GM23338 (cell line): ENCODE measurements around the gene CEND1. TPM values are rescaled to one million over a fixed set of nuclear protein-coding genes. Genes with fewer than 3 reads are reported as not detected.

ENCODE experiments used
- ATAC-seq: fragments of 200-7000 bp; cut with Tn5 transposase; 3 replicates; pipeline ENCODE4 v1.9.1; 2020
- DNase-seq: peaks from one replicate; pipeline ENCODE4 v3.0.0-alpha.2; 2015; ENCODE audit warnings: low spot score
- H2AFZ ChIP-seq: fragments of 200-600 bp; sonication (generic); 2 replicates; pipeline ENCODE4 v1.8.0; 2016; ENCODE audit warnings: antibody characterized with exemption, mild to moderate bottlenecking, moderate library complexity
- H3F3A ChIP-seq: fragments of 200-600 bp; sonication (generic); replicated peaks from 2 replicates; pipeline ENCODE4 v1.8.0; 2017; ENCODE audit warnings: antibody characterized with exemption, mixed run types, low read depth
- H3K27ac ChIP-seq: fragments of 200-600 bp; sonication (generic); 2 replicates; pipeline ENCODE4 v1.6.1; 2016; ENCODE audit warnings: low read depth
- H3K27me3 ChIP-seq: fragments of 200-600 bp; sonication (generic); 2 replicates; pipeline ENCODE4 v1.8.0; 2016; ENCODE audit warnings: mild to moderate bottlenecking, mixed run types, moderate library complexity; ENCODE audit not compliant: insufficient read depth
- H3K36me3 ChIP-seq: fragments of 200-600 bp; sonication (generic); 2 replicates; pipeline ENCODE4 v1.8.0; 2016; ENCODE audit warnings: mild to moderate bottlenecking; ENCODE audit not compliant: insufficient read depth
- H3K4me1 ChIP-seq: fragments of 200-600 bp; sonication (generic); 2 replicates; pipeline ENCODE4 v1.8.0; 2016; ENCODE audit warnings: mild to moderate bottlenecking, moderate library complexity; ENCODE audit not compliant: insufficient read depth
- H3K4me2 ChIP-seq: fragments of 200-600 bp; sonication (generic); 2 replicates; pipeline ENCODE4 v1.7.1; 2017; ENCODE audit warnings: mixed run types
- H3K4me3 ChIP-seq: fragments of 200-600 bp; sonication (generic); 2 replicates; pipeline ENCODE4 v1.6.1; 2016; ENCODE audit warnings: mixed run types
- H3K79me2 ChIP-seq: fragments of 200-600 bp; sonication (generic); replicated peaks from 2 replicates; pipeline ENCODE4 v1.8.0; 2017; ENCODE audit warnings: mild to moderate bottlenecking; ENCODE audit not compliant: insufficient read depth
- H3K9me2 ChIP-seq: fragments of 200-600 bp; sonication (generic); 2 replicates; pipeline ENCODE4 v1.8.0; 2017; ENCODE audit not compliant: insufficient read depth
- H4K20me1 ChIP-seq: fragments of 200-600 bp; sonication (generic); replicated peaks from 2 replicates; pipeline ENCODE4 v1.8.0; 2017; ENCODE audit warnings: mild to moderate bottlenecking; ENCODE audit not compliant: insufficient read depth
- H3K27ac Mint-ChIP-seq: 2 replicates; pipeline ENCODE4 v1.8.0; 2020; ENCODE audit warnings: inconsistent platforms, mild to moderate bottlenecking, moderate library complexity, mixed read lengths
- H3K27me3 Mint-ChIP-seq: 3 replicates; pipeline ENCODE4 v1.8.0; 2022; ENCODE audit warnings: low read depth, mild to moderate bottlenecking, moderate library complexity, mixed read lengths, inconsistent platforms; ENCODE audit not compliant: insufficient read depth, poor library complexity
- H3K36me3 Mint-ChIP-seq: 3 replicates; pipeline ENCODE4 v1.8.0; 2021; ENCODE audit warnings: low read depth, mild to moderate bottlenecking, inconsistent platforms, moderate library complexity, mixed read lengths
- H3K4me1 Mint-ChIP-seq: 3 replicates; pipeline ENCODE4 v1.8.0; 2020; ENCODE audit warnings: mild to moderate bottlenecking, inconsistent platforms, mixed read lengths
- H3K4me3 Mint-ChIP-seq: 3 replicates; pipeline ENCODE4 v1.8.0; 2021; ENCODE audit warnings: moderate library complexity, mild to moderate bottlenecking, inconsistent platforms, mixed read lengths
- H3K9me3 Mint-ChIP-seq: 3 replicates; pipeline ENCODE4 v1.8.0; 2020; ENCODE audit warnings: moderate library complexity, mild to moderate bottlenecking, inconsistent platforms, mixed read lengths
- CTCF ChIP-seq, 2 experiments: fragments of 200-600 bp in 1 of 2; sonication (generic) in 1 of 2; conservative IDR thresholded peaks; 2 replicates each; pipeline versions ENCODE4 v1.5.1 to v1.6.1; 2016 to 2017; ENCODE audit warnings: antibody characterized with exemption in 2 of 2, low read depth in 2 of 2, mild to moderate bottlenecking in 2 of 2, moderate library complexity in 1 of 2
- REST ChIP-seq: IDR thresholded peaks from one replicate; pipeline ENCODE4 v1.6.1; 2018; ENCODE audit warnings: antibody characterized with exemption; ENCODE audit not compliant: unreplicated experiment
- polyA plus RNA-seq: library from polyadenylated mRNA; unstranded; fragments of >200 nt; fragmentation: Nextera tagmentation; extraction: Ambion mirVana; gene quantifications from 2 replicates; pipeline ENCODE4 v1.2.1, GENCODE V29; 2016
- total RNA-seq: library from RNA; depleted of rRNA; stranded (reverse); fragments of >200 nt; shearing (Covaris generic); gene quantifications from 2 replicates; pipeline ENCODE4 v1.2.3, GENCODE V29; 2014

CEND1 gene
- total and polyA plus RNA-seq, 2 experiments from 2014 or later: 4.8 to 5.5 TPM

GRCh38 chr11:771617-772204 lies 18.2 kb downstream of the CEND1 start:
- ATAC-seq: peak; percentile 55
- peaks cover 10% of the 10 kb centered on the region for H3K4me1 Mint-ChIP-seq

More at GRCh38 chr11:771617-772204, 18.2 kb downstream of the CEND1 start:
- Histone ChIP-seq H2AFZ (no peak overlapping the region), H3K4me1 (peaks cover 11% of the 10 kb centered on the region; the same call in 1 of the 2 replicates), H4K20me1 (peaks cover 25% of the 10 kb centered on the region), H3F3A (peaks cover 10% of the 10 kb centered on the region), H3K79me2 (peaks cover 35% of the 10 kb centered on the region), H3K36me3 (peaks cover 5% of the 10 kb centered on the region; the same call in 1 of the 2 replicates), H3K9me2 (no peaks in the 10 kb centered on the region), H3K4me3 (no peak overlapping the region), H3K27ac (no peak overlapping the region), H3K27me3 (no peaks in the 10 kb centered on the region), H3K4me2 (no peak overlapping the region)
- Mint-ChIP-seq H3K36me3 (peaks cover 37% of the 10 kb centered on the region), H3K4me3 (no peak overlapping the region), H3K27me3 (peaks cover 17% of the 10 kb centered on the region), H3K9me3 (no peaks in the 10 kb centered on the region), H3K27ac (no peak overlapping the region)
- no peak for TF ChIP-seq CTCF (conservative IDR thresholded peaks at IDR 0.05; ENCODE audit: low read depth in 2 of 2)
- TF ChIP-seq REST: no peak
- no peak for DNase-seq
